ENCODE data around the gene ELL.
"Not testable (repeated sequence)": the region's sequence is repeated elsewhere in the genome, so short reads cannot be mapped to it uniquely, and the experiment has no call there.

Gene ELL

DNA sequence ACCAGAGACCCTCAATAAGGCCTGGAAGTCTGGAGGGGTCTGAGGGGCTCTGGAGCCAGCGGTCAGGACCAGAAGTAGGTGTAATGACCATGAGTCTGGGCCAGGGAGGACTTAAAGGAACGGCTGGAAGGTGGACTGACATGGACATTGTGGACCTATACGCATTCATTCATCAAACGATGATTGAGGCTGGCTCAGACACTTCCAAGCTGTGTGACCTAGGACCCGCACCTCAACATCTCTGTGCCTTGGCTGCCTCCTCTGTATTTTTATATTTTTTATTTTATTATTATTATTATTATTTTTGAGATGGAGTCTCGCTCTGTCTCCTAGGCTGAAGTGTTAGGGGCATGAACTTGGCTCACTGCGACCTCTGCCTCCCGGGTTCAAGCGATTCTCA, 115.1 kb downstream of the ELL start:
- Histone ChIP-seq H2AK5ac (ENCODE audit: low read length, severe bottlenecking) (no peak overlapping the region), H3K79me1 (replicated peaks; ENCODE audit: low read length, poor library complexity, severe bottlenecking) (no peaks in the 10 kb centered on the region), H2BK12ac (ENCODE audit: low read length in 2 of 2) (no peak overlapping the region), H3K27me3 (ENCODE audit: control insufficient read depth in 1 of 2, insufficient read depth in 1 of 2, low read length in 2 of 2) (no peaks in the 10 kb centered on the region), H2BK15ac (ENCODE audit: low read depth, poor library complexity, severe bottlenecking) (no peak overlapping the region), H3K4me3 (ENCODE audit: insufficient read depth in 1 of 2, low read depth in 1 of 2, low read length in 2 of 2) (no peak overlapping the region), H4K91ac (ENCODE audit: low read length) (no peak overlapping the region), H3K23ac (ENCODE audit: low read length in 2 of 2) (no peak overlapping the region), H3K4ac (ENCODE audit: low read depth in 1 of 2, low read length in 2 of 2) (no peak overlapping the region), H2BK120ac (ENCODE audit: low read depth, low read length) (no peak overlapping the region), H2BK5ac (ENCODE audit: low read depth, low read length, poor library complexity, severe bottlenecking) (no peak overlapping the region), H3K9me3 (ENCODE audit: control insufficient read depth, low read length) (no peaks in the 10 kb centered on the region), H4K8ac (ENCODE audit: low read length) (no peak overlapping the region), H3K9ac (ENCODE audit: low read length) (no peak overlapping the region), H3K4me1 (ENCODE audit: control insufficient read depth, insufficient read depth, low read depth, low read length) (peaks cover 24% of the 10 kb centered on the region), H3K4me2 (ENCODE audit: low read length, poor library complexity, severe bottlenecking) (no peak overlapping the region), H3K14ac (ENCODE audit: low read length in 2 of 2) (no peak overlapping the region), H3K36me3 (ENCODE audit: control insufficient read depth in 1 of 2, insufficient read depth in 2 of 2, low read depth in 1 of 2, low read length in 2 of 2) (no peaks in the 10 kb centered on the region), H3K18ac (ENCODE audit: low read depth in 1 of 2, low read length in 2 of 2) (no peak overlapping the region), H2AFZ (ENCODE audit: low read depth, low read length) (no peak overlapping the region), H3K27ac (ENCODE audit: low read length, poor library complexity, severe bottlenecking) (no peak overlapping the region)
- no peak for DNase-seq
- 96% methylated on average over 8 of the region's 9 CpGs for WGBS

- not testable (repeated sequence) for H3K9ac ChIP-seq (ENCODE audit: low read length); H2AK5ac ChIP-seq (ENCODE audit: low read length, severe bottlenecking); DNase-seq; H3K14ac ChIP-seq (ENCODE audit: low read length in 2 of 2); H3K9me3 ChIP-seq (ENCODE audit: control insufficient read depth, low read length); H2BK15ac ChIP-seq (ENCODE audit: low read depth, poor library complexity, severe bottlenecking); H2AFZ ChIP-seq (ENCODE audit: low read depth, low read length); H2BK120ac ChIP-seq (ENCODE audit: low read depth, low read length); H2BK5ac ChIP-seq (ENCODE audit: low read depth, low read length, poor library complexity, severe bottlenecking); H3K18ac ChIP-seq (ENCODE audit: low read depth in 1 of 2, low read length in 2 of 2); H3K27me3 ChIP-seq (ENCODE audit: control insufficient read depth in 1 of 2, insufficient read depth in 1 of 2, low read length in 2 of 2); H3K4me2 ChIP-seq (ENCODE audit: low read length, poor library complexity, severe bottlenecking); H4K8ac ChIP-seq (ENCODE audit: low read length); H3K4me3 ChIP-seq (ENCODE audit: insufficient read depth in 1 of 2, low read depth in 1 of 2, low read length in 2 of 2); H3K27ac ChIP-seq (ENCODE audit: low read length, poor library complexity, severe bottlenecking); H2BK12ac ChIP-seq (ENCODE audit: low read length in 2 of 2); H3K79me1 ChIP-seq (replicated peaks; ENCODE audit: low read length, poor library complexity, severe bottlenecking); H3K23ac ChIP-seq (ENCODE audit: low read length in 2 of 2); H3K4ac ChIP-seq (ENCODE audit: low read depth in 1 of 2, low read length in 2 of 2); H3K36me3 ChIP-seq (ENCODE audit: control insufficient read depth in 1 of 2, insufficient read depth in 2 of 2, low read depth in 1 of 2, low read length in 2 of 2); H4K91ac ChIP-seq (ENCODE audit: low read length)
- 94% methylated on average over 8 of the region's 11 CpGs for WGBS
- H3K4me1 ChIP-seq (ENCODE audit: control insufficient read depth, insufficient read depth, low read depth, low read length): peaks cover 27% of the 10 kb centered on the region
These were observed 116.1 kb downstream of the ELL start for GRCh38 chr19:18405754-18406153.

DNA sequence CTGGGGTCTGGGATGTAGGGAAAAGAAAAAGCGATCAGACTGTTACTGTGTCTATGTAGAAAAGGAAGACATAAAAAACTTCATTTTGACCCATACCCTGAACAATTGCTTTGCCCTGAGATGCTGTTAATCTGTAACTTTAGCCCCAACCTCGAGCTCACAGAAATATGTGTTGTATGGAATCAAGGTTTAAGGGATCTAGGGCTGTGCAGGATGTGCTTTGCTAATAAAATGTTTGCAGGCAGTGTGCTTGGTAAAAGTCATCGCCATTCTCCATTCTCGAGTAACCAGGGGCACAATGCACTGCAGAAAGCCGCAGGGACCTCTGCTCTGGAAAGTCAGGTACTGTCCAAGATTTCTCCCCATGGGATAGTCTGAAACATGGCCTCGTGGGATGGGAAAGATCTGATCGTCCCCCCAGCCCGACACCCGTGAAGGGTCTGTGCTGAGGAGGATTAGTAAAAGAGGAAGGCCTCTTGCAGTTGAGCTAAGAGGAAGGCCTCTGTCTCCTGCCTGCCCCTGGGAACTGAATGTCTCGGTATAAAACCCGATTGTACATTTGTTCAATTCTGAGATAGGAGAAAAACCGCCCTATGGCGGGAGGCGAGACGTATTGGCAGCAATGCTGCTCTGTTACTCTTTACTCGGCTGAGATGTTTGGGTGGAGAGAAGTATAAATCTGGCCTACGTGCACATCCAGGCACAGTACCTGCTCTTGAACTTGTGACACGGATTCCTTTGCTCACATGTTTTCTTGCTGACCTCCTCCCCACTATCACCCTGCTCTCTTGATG, 119.2 kb downstream of the ELL start:
- Histone ChIP-seq H4K8ac (ENCODE audit: low read length) (peak overlapping the region; percentile 51), H2BK12ac (ENCODE audit: low read length in 2 of 2) (peak overlapping the region in 1 of 2 experiments; percentile 7), H2BK120ac (ENCODE audit: low read depth, low read length) (peak overlapping the region; percentile 90), H3K4me1 (ENCODE audit: control insufficient read depth, insufficient read depth, low read depth, low read length) (peaks cover 30% of the 10 kb centered on the region), H2BK5ac (ENCODE audit: low read depth, low read length, poor library complexity, severe bottlenecking) (peak overlapping the region; percentile 97), H3K4ac (ENCODE audit: low read depth in 1 of 2, low read length in 2 of 2) (peak overlapping the region in 1 of 2 experiments; percentile 59), H3K27ac (ENCODE audit: low read length, poor library complexity, severe bottlenecking) (peak overlapping the region; percentile 98), H3K4me2 (ENCODE audit: low read length, poor library complexity, severe bottlenecking) (peak overlapping the region; percentile 73), H2AK5ac (ENCODE audit: low read length, severe bottlenecking) (peak overlapping the region; percentile 91)
- 85% methylated on average over 13 of the region's 18 CpGs for WGBS
- not testable (repeated sequence) for H3K27me3 ChIP-seq (ENCODE audit: control insufficient read depth in 1 of 2, insufficient read depth in 1 of 2, low read length in 2 of 2); H3K23ac ChIP-seq (ENCODE audit: low read length in 2 of 2); H3K79me1 ChIP-seq (replicated peaks; ENCODE audit: low read length, poor library complexity, severe bottlenecking); H3K14ac ChIP-seq (ENCODE audit: low read length in 2 of 2); H2BK15ac ChIP-seq (ENCODE audit: low read depth, poor library complexity, severe bottlenecking); H3K36me3 ChIP-seq (ENCODE audit: control insufficient read depth in 1 of 2, insufficient read depth in 2 of 2, low read depth in 1 of 2, low read length in 2 of 2); H3K9me3 ChIP-seq (ENCODE audit: control insufficient read depth, low read length); H3K9ac ChIP-seq (ENCODE audit: low read length); H2AFZ ChIP-seq (ENCODE audit: low read depth, low read length); H3K4me3 ChIP-seq (ENCODE audit: insufficient read depth in 1 of 2, low read depth in 1 of 2, low read length in 2 of 2); DNase-seq; H3K18ac ChIP-seq (ENCODE audit: low read depth in 1 of 2, low read length in 2 of 2); H4K91ac ChIP-seq (ENCODE audit: low read length)

- no peak overlapping the region for H3K4me3 ChIP-seq (ENCODE audit: insufficient read depth in 1 of 2, low read depth in 1 of 2, low read length in 2 of 2)
- H2AFZ ChIP-seq (ENCODE audit: low read depth, low read length): no peak overlapping the region
- H3K23ac ChIP-seq (ENCODE audit: low read length in 2 of 2): peak overlapping the region in 1 of 2 experiments; percentile 17
- H3K9ac ChIP-seq (ENCODE audit: low read length): peak overlapping the region; percentile 40
- H3K9me3 ChIP-seq (ENCODE audit: control insufficient read depth, low read length): no peaks in the 10 kb centered on the region
- no peaks in the 10 kb centered on the region for H3K79me1 ChIP-seq (replicated peaks; ENCODE audit: low read length, poor library complexity, severe bottlenecking)
- peak overlapping the region; percentile 73 for H2BK15ac ChIP-seq (ENCODE audit: low read depth, poor library complexity, severe bottlenecking)
- peak overlapping the region; percentile 81 for H4K8ac ChIP-seq (ENCODE audit: low read length)
- H3K4me2 ChIP-seq (ENCODE audit: low read length, poor library complexity, severe bottlenecking): peak overlapping the region; percentile 73
- H2BK120ac ChIP-seq (ENCODE audit: low read depth, low read length): peak overlapping the region; percentile 90
- H3K27ac ChIP-seq (ENCODE audit: low read length, poor library complexity, severe bottlenecking): peak overlapping the region; percentile 98
- H3K18ac ChIP-seq (ENCODE audit: low read depth in 1 of 2, low read length in 2 of 2): peak overlapping the region; percentile 47 to 93
- peak; percentile 82 for DNase-seq
- peak overlapping the region in 1 of 2 experiments; percentile 59 for H3K4ac ChIP-seq (ENCODE audit: low read depth in 1 of 2, low read length in 2 of 2)
- H2AK5ac ChIP-seq (ENCODE audit: low read length, severe bottlenecking): peak overlapping the region; percentile 96
- peaks cover 34% of the 10 kb centered on the region for H3K4me1 ChIP-seq (ENCODE audit: control insufficient read depth, insufficient read depth, low read depth, low read length)
- H2BK5ac ChIP-seq (ENCODE audit: low read depth, low read length, poor library complexity, severe bottlenecking): peak overlapping the region; percentile 97
- peak overlapping the region in 1 of 2 experiments; percentile 75 for H2BK12ac ChIP-seq (ENCODE audit: low read length in 2 of 2)
- H4K91ac ChIP-seq (ENCODE audit: low read length): peak overlapping the region; percentile 69
- peaks cover 0 to 15% of the 10 kb centered on the region in 2 experiments for H3K27me3 ChIP-seq (ENCODE audit: control insufficient read depth in 1 of 2, insufficient read depth in 1 of 2, low read length in 2 of 2)
- H3K14ac ChIP-seq (ENCODE audit: low read length in 2 of 2): no peak overlapping the region
- no peaks in the 10 kb centered on the region for H3K36me3 ChIP-seq (ENCODE audit: control insufficient read depth in 1 of 2, insufficient read depth in 2 of 2, low read depth in 1 of 2, low read length in 2 of 2)
- 53% methylated on average over 7 of the region's 7 CpGs for WGBS
These were observed 120.2 kb downstream of the ELL start for GRCh38 chr19:18401580-18402112.
